Mesenchymal stem cell (in vitro differentiated cells and primary cell): Measurements from ENCODE around the gene ACP3.

ENCODE experiments used
- DNase-seq: peaks from one replicate; pipeline ENCODE4 v3.0.0-alpha.2; 2013
- H2AFZ ChIP-seq: one replicate; pipeline ENCODE4 v1.6.1; 2013; ENCODE audit warnings: low read depth, mild to moderate bottlenecking, control low read depth, inconsistent platforms, low read length, moderate library complexity
- H2AK5ac ChIP-seq: 2 replicates; pipeline ENCODE4 v1.6.1; 2013; ENCODE audit warnings: low read length, moderate library complexity, mild to moderate bottlenecking, inconsistent platforms; ENCODE audit not compliant: severe bottlenecking
- H2BK120ac ChIP-seq: one replicate; pipeline ENCODE4 v1.6.1; 2013; ENCODE audit warnings: low read depth, mild to moderate bottlenecking, inconsistent platforms, low read length, moderate library complexity
- H2BK12ac ChIP-seq, 2 experiments: one replicate each; pipeline ENCODE4 v1.6.1; 2013; ENCODE audit warnings: inconsistent platforms in 2 of 2, low read length in 2 of 2, mild to moderate bottlenecking in 2 of 2, moderate library complexity in 2 of 2, control low read depth in 1 of 2
- H2BK15ac ChIP-seq: one replicate; pipeline ENCODE4 v1.6.1; 2013; ENCODE audit warnings: mild to moderate bottlenecking, low read depth, inconsistent platforms; ENCODE audit not compliant: poor library complexity, severe bottlenecking
- H2BK5ac ChIP-seq: 2 replicates; pipeline ENCODE4 v1.6.1; 2013; ENCODE audit warnings: low read depth, mild to moderate bottlenecking, low read length, control low read depth, inconsistent platforms; ENCODE audit not compliant: poor library complexity, severe bottlenecking
- H3K14ac ChIP-seq, 2 experiments: one replicate each; pipeline ENCODE4 v1.6.1; 2013; ENCODE audit warnings: inconsistent platforms in 2 of 2, low read length in 2 of 2, control low read depth in 1 of 2, mild to moderate bottlenecking in 1 of 2, moderate library complexity in 1 of 2
- H3K18ac ChIP-seq, 2 experiments: one replicate each; pipeline ENCODE4 v1.6.1; 2013; ENCODE audit warnings: inconsistent platforms in 2 of 2, low read length in 2 of 2, control low read depth in 1 of 2, low read depth in 1 of 2, mild to moderate bottlenecking in 1 of 2
- H3K23ac ChIP-seq, 2 experiments: one replicate each; pipeline ENCODE4 v1.6.1; 2013; ENCODE audit warnings: inconsistent platforms in 2 of 2, low read length in 2 of 2, mild to moderate bottlenecking in 2 of 2, moderate library complexity in 2 of 2, control low read depth in 1 of 2
- H3K27ac ChIP-seq: 2 replicates; pipeline ENCODE4 v1.5.1; 2013; ENCODE audit warnings: mild to moderate bottlenecking, moderate library complexity, low read length, control low read depth, inconsistent platforms; ENCODE audit not compliant: poor library complexity, severe bottlenecking
- H3K27me3 ChIP-seq, 2 experiments: 2 replicates each; pipeline versions ENCODE4 v1.6.1 to v1.7.0; 2013; ENCODE audit warnings: low read length in 2 of 2, mild to moderate bottlenecking in 2 of 2, moderate library complexity in 2 of 2, control low read depth in 1 of 2, inconsistent platforms in 1 of 2; ENCODE audit not compliant: control insufficient read depth in 1 of 2, insufficient read depth in 1 of 2
- H3K36me3 ChIP-seq, 2 experiments: 2 replicates each; pipeline versions ENCODE4 v1.6.1 to v1.7.0; 2013; ENCODE audit warnings: low read length in 2 of 2, control low read depth in 1 of 2, inconsistent platforms in 1 of 2, low read depth in 1 of 2, mild to moderate bottlenecking in 1 of 2; ENCODE audit not compliant: insufficient read depth in 2 of 2, control insufficient read depth in 1 of 2
- H3K4ac ChIP-seq, 2 experiments: one replicate each; pipeline ENCODE4 v1.6.1; 2013; ENCODE audit warnings: inconsistent platforms in 2 of 2, low read length in 2 of 2, mild to moderate bottlenecking in 2 of 2, moderate library complexity in 2 of 2, control low read depth in 1 of 2, low read depth in 1 of 2
- H3K4me1 ChIP-seq: 2 replicates; pipeline ENCODE4 v1.6.1; 2013; ENCODE audit warnings: low read depth, low read length, control low read depth; ENCODE audit not compliant: control insufficient read depth, insufficient read depth
- H3K4me2 ChIP-seq: 2 replicates; pipeline ENCODE4 v1.6.1; 2013; ENCODE audit warnings: low read length, mild to moderate bottlenecking, inconsistent platforms; ENCODE audit not compliant: poor library complexity, severe bottlenecking
- H3K4me3 ChIP-seq, 2 experiments: 2 replicates each; pipeline versions ENCODE4 v1.5.1 to v1.7.0; 2013; ENCODE audit warnings: low read length in 2 of 2, mild to moderate bottlenecking in 2 of 2, control low read depth in 1 of 2, low read depth in 1 of 2; ENCODE audit not compliant: insufficient read depth in 1 of 2
- H3K79me1 ChIP-seq: replicated peaks from 2 replicates; pipeline ENCODE4 v1.6.1; 2013; ENCODE audit warnings: mild to moderate bottlenecking, control low read depth, low read length, inconsistent platforms; ENCODE audit not compliant: poor library complexity, severe bottlenecking
- H3K9ac ChIP-seq: 2 replicates; pipeline ENCODE4 v1.7.0; 2013; ENCODE audit warnings: mild to moderate bottlenecking, low read length, moderate library complexity
- H3K9me3 ChIP-seq: 2 replicates; pipeline ENCODE4 v1.7.0; 2013; ENCODE audit warnings: mild to moderate bottlenecking, low read length; ENCODE audit not compliant: control insufficient read depth
- H4K8ac ChIP-seq: one replicate; pipeline ENCODE4 v1.6.1; 2013; ENCODE audit warnings: inconsistent platforms, mild to moderate bottlenecking, low read length, moderate library complexity
- H4K91ac ChIP-seq: one replicate; pipeline ENCODE4 v1.6.1; 2013; ENCODE audit warnings: mild to moderate bottlenecking, low read length, inconsistent platforms
- WGBS: methylation state at CpG from one replicate; pipeline ENCODE4 v1.1.7; 2013; ENCODE audit warnings: mixed read lengths; 5-methylcytosine and 5-hydroxymethylcytosine counted together

The ACP3 gene

GRCh38 chr3:132285620-132285945, 31.6 kb upstream of the ACP3 start:
- no peaks in the 10 kb centered on the region for H3K4me1 ChIP-seq
- no peak overlapping the region for H3K4ac ChIP-seq
- DNase-seq = no peak
- H3K4me3 ChIP-seq = no peak overlapping the region
- H2BK12ac ChIP-seq = no peak overlapping the region
- H4K91ac ChIP-seq = no peak overlapping the region
- H4K8ac ChIP-seq = no peak overlapping the region
- H3K79me1 ChIP-seq = no peaks in the 10 kb centered on the region
- no peak overlapping the region for H3K23ac ChIP-seq
- H3K9ac ChIP-seq = no peak overlapping the region
- H2BK15ac ChIP-seq = no peak overlapping the region
- no peaks in the 10 kb centered on the region for H3K27me3 ChIP-seq
- H3K27ac ChIP-seq = no peak overlapping the region
- H3K4me2 ChIP-seq = no peak overlapping the region
- WGBS = 59% methylated on average over 2 of the region's 2 CpGs
- no peak overlapping the region for H2AFZ ChIP-seq
- H3K14ac ChIP-seq = no peak overlapping the region
- H3K9me3 ChIP-seq = peaks cover 6% of the 10 kb centered on the region
- H2BK120ac ChIP-seq = no peak overlapping the region
- no peak overlapping the region for H2BK5ac ChIP-seq
- no peak overlapping the region for H2AK5ac ChIP-seq
- no peaks in the 10 kb centered on the region for H3K36me3 ChIP-seq
- no peak overlapping the region for H3K18ac ChIP-seq

- Histone ChIP-seq H2BK15ac (no peak overlapping the region), H2BK12ac (no peak overlapping the region), H3K14ac (no peak overlapping the region), H3K27me3 (no peaks in the 10 kb centered on the region), H3K18ac (no peak overlapping the region), H3K9me3 (peaks cover 6% of the 10 kb centered on the region), H2BK5ac (no peak overlapping the region), H3K36me3 (no peaks in the 10 kb centered on the region), H2BK120ac (no peak overlapping the region), H3K9ac (no peak overlapping the region), H3K79me1 (no peaks in the 10 kb centered on the region), H2AFZ (no peak overlapping the region), H3K4ac (no peak overlapping the region), H3K27ac (no peak overlapping the region), H4K8ac (no peak overlapping the region), H3K4me1 (no peaks in the 10 kb centered on the region), H3K23ac (no peak overlapping the region), H3K4me3 (no peak overlapping the region), H4K91ac (no peak overlapping the region), H3K4me2 (no peak overlapping the region), H2AK5ac (no peak overlapping the region)
- no CpG with 5 or more reads among the region's 1 CpG for WGBS
- DNase-seq = no peak
Observed at GRCh38 chr3:132286035-132286434, 31.2 kb upstream of the ACP3 start.

- Histone ChIP-seq H3K4ac (no peak overlapping the region), H3K4me3 (no peak overlapping the region), H2BK15ac (no peak overlapping the region), H3K23ac (no peak overlapping the region), H3K18ac (no peak overlapping the region), H3K79me1 (no peaks in the 10 kb centered on the region), H4K91ac (no peak overlapping the region), H3K9me3 (peaks cover 6% of the 10 kb centered on the region), H3K36me3 (no peaks in the 10 kb centered on the region), H4K8ac (no peak overlapping the region), H3K14ac (no peak overlapping the region), H3K9ac (no peak overlapping the region), H3K27ac (no peak overlapping the region), H2BK120ac (no peak overlapping the region), H3K27me3 (no peaks in the 10 kb centered on the region), H2BK12ac (no peak overlapping the region), H3K4me2 (no peak overlapping the region), H2BK5ac (no peak overlapping the region), H2AFZ (no peak overlapping the region), H3K4me1 (no peaks in the 10 kb centered on the region), H2AK5ac (no peak overlapping the region)
- DNase-seq = no peak
- 81% methylated on average over 1 of the region's 2 CpGs for WGBS
Observed at GRCh38 chr3:132288357-132288756, 28.9 kb upstream of the ACP3 start.

GRCh38 chr3:132289316-132289715, 27.9 kb upstream of the ACP3 start:
- no peak overlapping the region for H4K8ac ChIP-seq
- H3K4me3 ChIP-seq = no peak overlapping the region
- H3K27me3 ChIP-seq = no peaks in the 10 kb centered on the region
- no peak overlapping the region for H2BK120ac ChIP-seq
- H3K14ac ChIP-seq = no peak overlapping the region
- peak overlapping the region; percentile 52 for H4K91ac ChIP-seq
- no peaks in the 10 kb centered on the region for H3K4me1 ChIP-seq
- H3K4me2 ChIP-seq = peak overlapping the region; percentile 7
- H3K4ac ChIP-seq = no peak overlapping the region
- H3K79me1 ChIP-seq = no peaks in the 10 kb centered on the region
- H3K36me3 ChIP-seq = no peaks in the 10 kb centered on the region
- peak overlapping the region; percentile 58 for H3K27ac ChIP-seq
- peak; percentile 11 for DNase-seq
- no peak overlapping the region for H2BK5ac ChIP-seq
- no peak overlapping the region for H2AFZ ChIP-seq
- peaks cover 6% of the 10 kb centered on the region for H3K9me3 ChIP-seq
- H2BK15ac ChIP-seq = no peak overlapping the region
- H3K23ac ChIP-seq = no peak overlapping the region
- H2BK12ac ChIP-seq = no peak overlapping the region
- no peak overlapping the region for H2AK5ac ChIP-seq
- WGBS = 85% methylated on average over 1 of the region's 1 CpG
- peak overlapping the region in 1 of 2 experiments; percentile 28 for H3K18ac ChIP-seq
- H3K9ac ChIP-seq = no peak overlapping the region
